H1 (cell line): ENCODE results near the gene BAX. TPM values are rescaled to one million over a fixed set of nuclear protein-coding genes. Genes with fewer than 3 reads are reported as not detected.

Experiments used
- CTCF ChIA-PET: fragments of 300-600 bp; sonication (Branson Sonifier 250); formaldehyde crosslinking; loops from one replicate; lab custom pipeline; 2021; ENCODE audit not compliant: partially characterized antibody; lab: Charles Lee
- POLR2A ChIA-PET: fragments of 300-600 bp; sonication (Branson Sonifier 250); formaldehyde crosslinking; loops from one replicate; lab custom pipeline; 2021; ENCODE audit warnings: inconsistent platforms; ENCODE audit not compliant: partially characterized antibody; lab: Charles Lee
- DNase-seq, 2 experiments: peaks; one replicate each; pipeline versions ENCODE4 v3.0.0 to v3.0.0-alpha.2; 2010 to 2022; ENCODE audit warnings: low spot score in 2 of 2, low read depth in 1 of 2, mixed read lengths in 1 of 2
- FAIRE-seq: peaks from 2 replicates; lab custom pipeline; 2011; peaks lifted over from hg19 to GRCh38; lab: Jason Lieb, UNC
- H2AFZ ChIP-seq: 2 replicates; pipeline ENCODE4 v1.8.1; 2012; ENCODE audit warnings: low read length, inconsistent platforms
- H2AK5ac ChIP-seq: 2 replicates; pipeline ENCODE4 v1.6.1; 2013; ENCODE audit warnings: low read depth, low read length
- H2BK120ac ChIP-seq: replicated peaks from 2 replicates; pipeline ENCODE3; 2013; ENCODE audit warnings: low read depth, low read length, inconsistent platforms
- H2BK12ac ChIP-seq: 2 replicates; pipeline ENCODE4 v1.6.1; 2013; ENCODE audit warnings: low read depth, low read length
- H2BK15ac ChIP-seq: 2 replicates; pipeline ENCODE4 v1.6.1; 2013; ENCODE audit warnings: low read length
- H2BK20ac ChIP-seq: 2 replicates; pipeline ENCODE4 v1.6.1; 2013; ENCODE audit warnings: low read length
- H2BK5ac ChIP-seq: 2 replicates; pipeline ENCODE4 v1.6.1; 2013; ENCODE audit warnings: low read depth, low read length
- H3K14ac ChIP-seq: 2 replicates; pipeline ENCODE4 v1.6.1; 2013; ENCODE audit warnings: inconsistent platforms; ENCODE audit not compliant: insufficient read length
- H3K18ac ChIP-seq: 2 replicates; pipeline ENCODE4 v1.6.1; 2013; ENCODE audit warnings: low read length; ENCODE audit errors: extremely low read depth
- H3K23ac ChIP-seq: 2 replicates; pipeline ENCODE4 v1.6.1; 2013; ENCODE audit warnings: inconsistent platforms; ENCODE audit not compliant: insufficient read length
- H3K23me2 ChIP-seq: 2 replicates; pipeline ENCODE4 v1.6.1; 2013; ENCODE audit warnings: low read depth, low read length
- H3K27ac ChIP-seq: 2 replicates; pipeline ENCODE4 v1.6.1; 2011; ENCODE audit warnings: low read depth, low read length, inconsistent platforms
- H3K27me3 ChIP-seq, 4 experiments: replicated peaks in 1 of 4; 1 replicate in 1 of 4; 2 replicates in 3 of 4; pipeline versions ENCODE4 v1.6.1 to v1.8.1; 2011 to 2013; ENCODE audit warnings: low read length in 3 of 4, mild to moderate bottlenecking in 3 of 4, inconsistent platforms in 2 of 4, mixed read lengths in 2 of 4, moderate library complexity in 1 of 4; ENCODE audit not compliant: control insufficient read depth in 3 of 4, insufficient read depth in 3 of 4; ENCODE audit errors: extremely low read depth in 1 of 4
- H3K36me3 ChIP-seq, 4 experiments: 2 replicates each; pipeline versions ENCODE4 v1.6.1 to v1.8.1; 2011 to 2013; ENCODE audit warnings: mild to moderate bottlenecking in 4 of 4, low read length in 3 of 4, moderate library complexity in 2 of 4, control low read depth in 1 of 4, inconsistent platforms in 1 of 4; ENCODE audit not compliant: insufficient read depth in 4 of 4, control insufficient read depth in 2 of 4
- H3K4ac ChIP-seq: replicated peaks from 2 replicates; pipeline ENCODE3; 2013; ENCODE audit warnings: low read length, low read depth, mixed read lengths, inconsistent platforms; ENCODE audit not compliant: insufficient read length
- H3K4me1 ChIP-seq, 4 experiments: replicated peaks in 1 of 4; 1 replicate in 1 of 4; 2 replicates in 3 of 4; pipeline versions ENCODE4 v1.6.1 to v1.8.1; 2011 to 2013; ENCODE audit warnings: low read length in 3 of 4, inconsistent platforms in 2 of 4, mixed read lengths in 1 of 4; ENCODE audit not compliant: insufficient read depth in 4 of 4, control insufficient read depth in 3 of 4
- H3K4me2 ChIP-seq, 2 experiments: 2 replicates each; pipeline versions ENCODE4 v1.6.1 to v1.8.1; 2011 to 2013; ENCODE audit warnings: low read depth in 2 of 2, low read length in 2 of 2, control low read depth in 1 of 2, inconsistent platforms in 1 of 2, mild to moderate bottlenecking in 1 of 2; ENCODE audit not compliant: insufficient read depth in 1 of 2
- H3K4me3 ChIP-seq, 4 experiments: fragments of 200-600, 300-600 bp in 1 of 4; sonication (generic), shearing (Covaris generic), sonication (Bioruptor Twin) in 1 of 4; 2 replicates each; pipeline versions ENCODE4 v1.5.1 to v1.8.1; 2011 to 2016; ENCODE audit warnings: low read length in 4 of 4, low read depth in 3 of 4, control low read depth in 2 of 4, inconsistent platforms in 2 of 4, mild to moderate bottlenecking in 2 of 4, mixed read lengths in 1 of 4, moderate library complexity in 1 of 4; ENCODE audit not compliant: insufficient read depth in 2 of 4; ENCODE audit errors: extremely low read depth in 1 of 4
- H3K56ac ChIP-seq: replicated peaks from 2 replicates; pipeline ENCODE3; 2013; ENCODE audit warnings: low read depth, mild to moderate bottlenecking, mixed read lengths, low read length, inconsistent platforms; ENCODE audit not compliant: insufficient read length
- H3K79me1 ChIP-seq: 2 replicates; pipeline ENCODE4 v1.6.1; 2013; ENCODE audit warnings: low read depth, low read length, control low read depth
- H3K79me2 ChIP-seq, 2 experiments: 2 replicates each; pipeline versions ENCODE4 v1.6.1 to v1.8.1; 2012 to 2013; ENCODE audit warnings: low read length in 2 of 2, mild to moderate bottlenecking in 2 of 2, inconsistent platforms in 1 of 2; ENCODE audit not compliant: insufficient read depth in 2 of 2, control insufficient read depth in 1 of 2
- H3K9ac ChIP-seq, 4 experiments: replicated peaks in 1 of 4; 1 replicate in 1 of 4; 2 replicates in 3 of 4; pipeline versions ENCODE4 v1.6.1 to v1.8.1; 2011 to 2013; ENCODE audit warnings: low read depth in 3 of 4, low read length in 3 of 4, control low read depth in 2 of 4, mild to moderate bottlenecking in 2 of 4, moderate library complexity in 2 of 4, inconsistent platforms in 1 of 4; ENCODE audit errors: extremely low read depth in 1 of 4
- H3K9me3 ChIP-seq, 2 experiments: 2 replicates each; pipeline versions ENCODE4 v1.6.1 to v1.8.1; 2012 to 2013; ENCODE audit warnings: mild to moderate bottlenecking in 2 of 2, moderate library complexity in 2 of 2, control low read depth in 1 of 2, inconsistent platforms in 1 of 2, low read depth in 1 of 2, low read length in 1 of 2, mixed read lengths in 1 of 2; ENCODE audit not compliant: insufficient read depth in 2 of 2
- H4K20me1 ChIP-seq, 2 experiments: replicated peaks in 1 of 2; 2 replicates each; pipeline versions ENCODE3 to v1.8.1; 2011 to 2013; ENCODE audit warnings: inconsistent platforms in 2 of 2, low read length in 2 of 2, mild to moderate bottlenecking in 1 of 2; ENCODE audit not compliant: insufficient read depth in 2 of 2, control insufficient read depth in 1 of 2
- H4K5ac ChIP-seq: 2 replicates; pipeline ENCODE4 v1.6.1; 2013; ENCODE audit warnings: low read length, low read depth, mixed read lengths, inconsistent platforms; ENCODE audit not compliant: insufficient read length
- H4K8ac ChIP-seq: 2 replicates; pipeline ENCODE4 v1.8.0; 2013; ENCODE audit warnings: mild to moderate bottlenecking, moderate library complexity, low read length, inconsistent platforms; ENCODE audit not compliant: insufficient read depth; ENCODE audit errors: extremely low read depth
- H4K91ac ChIP-seq: replicated peaks from 2 replicates; pipeline ENCODE3; 2013; ENCODE audit warnings: low read length, mixed read lengths, inconsistent platforms; ENCODE audit not compliant: insufficient read length
- BCL11A ChIP-seq, 2 experiments: IDR thresholded peaks; one replicate each; pipeline ENCODE4 v1.6.1; 2011; ENCODE audit warnings: low read depth in 2 of 2, low read length in 2 of 2, mild to moderate bottlenecking in 2 of 2
- CBX8 ChIP-seq: fragments of 300-800, 300-1000 bp; sonication (generic); IDR thresholded peaks from 2 replicates; pipeline ENCODE4 v1.7.1; 2016; ENCODE audit warnings: low read depth, low read length, borderline replicate concordance
- CEBPB ChIP-seq: IDR thresholded peaks from 2 replicates; pipeline ENCODE4 v1.6.1; 2012; ENCODE audit warnings: low read depth, low read length
- EGR1 ChIP-seq: IDR thresholded peaks from 2 replicates; pipeline ENCODE4 v1.6.1; 2011; ENCODE audit warnings: low read depth, low read length, borderline replicate concordance
- EP300 ChIP-seq, 2 experiments: IDR thresholded peaks; 1 replicate in 1 of 2; 2 replicates in 1 of 2; pipeline ENCODE4 v1.6.1; 2011 to 2012; ENCODE audit warnings: low read depth in 2 of 2, low read length in 2 of 2, mild to moderate bottlenecking in 2 of 2, borderline replicate concordance in 1 of 2, inconsistent platforms in 1 of 2, moderate library complexity in 1 of 2
- FOSL1 ChIP-seq: IDR thresholded peaks from 2 replicates; pipeline ENCODE4 v1.6.1; 2011; ENCODE audit warnings: mild to moderate bottlenecking, low read depth, low read length, moderate library complexity; ENCODE audit not compliant: insufficient read depth
- HDAC6 ChIP-seq: IDR thresholded peaks from one replicate; pipeline ENCODE4 v1.7.1; 2012; ENCODE audit warnings: low read depth, mild to moderate bottlenecking, inconsistent platforms, low read length, moderate library complexity
- PHF8 ChIP-seq: fragments of 200-600 bp; sonication (generic); conservative IDR thresholded peaks from 2 replicates; pipeline ENCODE4 v1.7.1; 2012; ENCODE audit warnings: low read depth, mild to moderate bottlenecking, inconsistent platforms, low read length, moderate library complexity
- ZNF274 ChIP-seq: IDR thresholded peaks from 2 replicates; pipeline ENCODE4 v1.7.0; 2012; ENCODE audit warnings: low read length, borderline replicate concordance; ENCODE audit errors: extremely low read depth
- WGBS, 2 experiments: shearing (Covaris generic) in 1 of 2; methylation state at CpG; one replicate each; pipeline versions ENCODE4 v1.1.6 to v1.1.7; 2013 to 2015; ENCODE audit warnings: low lambda C conversion rate in 2 of 2, mixed read lengths in 2 of 2, inconsistent platforms in 1 of 2, low coverage in 1 of 2, missing lambda C conversion rate in 1 of 2; ENCODE audit not compliant: insufficient replicate concordance in 2 of 2, insufficient coverage in 1 of 2, insufficient read length in 1 of 2; ENCODE audit errors: extremely low coverage in 1 of 2, missing lambda C conversion rate in 1 of 2; 5-methylcytosine and 5-hydroxymethylcytosine counted together
- polyA plus RNA-seq, 7 experiments: library from polyadenylated mRNA; depleted of rRNA in 3 of 7; stranded (reverse) in 5 of 7; unstranded in 2 of 7; fragments of >200 nt in 5 of 7; fragments of 200-250 nt in 2 of 7; gene quantifications; 1 replicate in 5 of 7; 2 replicates in 1 of 7; 4 replicates in 1 of 7; pipeline versions ENCODE4 v1.2.1 to v1.2.3, GENCODE V29; 2011 to 2013; ENCODE audit warnings: missing spikeins in 2 of 7, mixed read lengths in 2 of 7
- total RNA-seq: library from RNA; stranded (reverse); fragmentation: NEBNext Ultra II Directional; extraction: Animal tissue kit (Norgen Biotek cat#: 25700); gene quantifications from 2 replicates; pipeline ENCODE4 v1.2.1, GENCODE V29; 2021

Gene BAX
- total and polyA plus RNA-seq, 2 of the 8 experiments (the other 6 are each of a cell fraction or from before 2014, with no cell fraction given) = 257 to 346 TPM

DNA sequence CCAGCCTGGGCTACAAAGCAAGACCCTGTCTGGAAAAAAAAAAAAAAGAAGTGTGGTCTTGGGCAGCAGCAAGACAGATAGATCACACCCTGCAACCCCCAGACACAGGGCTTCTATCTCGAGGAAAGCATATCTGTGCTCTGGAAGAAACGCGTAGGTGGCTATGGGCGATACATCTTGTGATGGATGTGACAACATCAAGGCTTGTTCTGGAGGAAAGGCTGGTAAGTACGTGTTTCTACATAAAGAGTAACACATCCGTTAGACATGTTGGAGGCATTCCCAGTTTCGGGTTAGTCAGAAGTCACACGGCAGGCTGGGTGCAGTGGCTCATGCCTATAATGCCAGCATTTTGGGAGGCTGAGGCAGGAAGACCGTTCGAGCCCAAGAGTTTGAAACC lies 27.8 kb upstream of the BAX start:
- H3K18ac ChIP-seq = no peak overlapping the region
- H3K23me2 ChIP-seq = no peaks in the 10 kb centered on the region; the same call in 1 of the 2 replicates
- FAIRE-seq = no peak
- H3K27me3 ChIP-seq = no peaks in the 10 kb centered on the region
- H2BK12ac ChIP-seq = no peak overlapping the region
- H3K79me1 ChIP-seq = no peaks in the 10 kb centered on the region
- no peak overlapping the region for H3K9ac ChIP-seq
- no peak overlapping the region for H2BK5ac ChIP-seq
- H2AFZ ChIP-seq = no peak overlapping the region
- no peak overlapping the region for H3K4me2 ChIP-seq
- no peak overlapping the region for H4K8ac ChIP-seq
- H3K56ac ChIP-seq = no peak overlapping the region
- H3K14ac ChIP-seq = no peak overlapping the region
- no peak for DNase-seq
- H2BK20ac ChIP-seq = no peak overlapping the region
- H2BK15ac ChIP-seq = no peak overlapping the region
- ChIA-PET POLR2A (interaction anchor here (0.7 to 6.7 kb wide), 5 partner anchors 14 to 67 kb away, joined by 3 to 29 read pairs (median 3); partner anchors contain the start of genes FTL and RUVBL2), CTCF (interaction anchor here (1.0 to 2.2 kb wide), 3 partner anchors 44 to 67 kb away, joined by 3 to 6 read pairs (median 3); partner anchors contain the start of genes GYS1 and RUVBL2)
- no peak overlapping the region for H3K4ac ChIP-seq
- no peak overlapping the region for H3K27ac ChIP-seq
- peak overlapping the region; percentile 86; the same call in 1 of the 2 replicates for H2AK5ac ChIP-seq
- no peaks in the 10 kb centered on the region for H3K4me1 ChIP-seq
- TF ChIP-seq CEBPB = no peak
- no peak for TF ChIP-seq CBX8
- TF ChIP-seq EP300 (IDR thresholded peaks at IDR 0.05; ENCODE audit: borderline replicate concordance in 1 of 2, low read depth in 2 of 2, low read length in 2 of 2) = no peak
- no peak for TF ChIP-seq HDAC6
- no peak for TF ChIP-seq ZNF274
- TF ChIP-seq BCL11A (IDR thresholded peaks at IDR 0.05; ENCODE audit: low read depth in 2 of 2, low read length in 2 of 2) = no peak
- no peak for TF ChIP-seq EGR1
- TF ChIP-seq FOSL1 = no peak
- no peak for TF ChIP-seq PHF8
- WGBS, 2 experiments = 90% methylated on average over 10 of the region's 10 CpGs; no CpG with 5 or more reads in 1 of the 2 experiments
- no peaks in the 10 kb centered on the region for H4K20me1 ChIP-seq
- H3K9me3 ChIP-seq = no peaks in the 10 kb centered on the region
- H3K23ac ChIP-seq = no peak overlapping the region
- no peak overlapping the region for H3K4me3 ChIP-seq
- no peaks in the 10 kb centered on the region for H3K79me2 ChIP-seq
- no peak overlapping the region for H4K5ac ChIP-seq
- no peak overlapping the region for H2BK120ac ChIP-seq
- H4K91ac ChIP-seq = no peak overlapping the region
- H3K36me3 ChIP-seq = peaks cover 0 to 10% (median 4%) of the 10 kb centered on the region in 4 experiments; a peak in 4 of 8 replicates
